Progenitor cell of endocrine pancreas (in vitro differentiated cells): ENCODE measurements around the gene CHPT1. TPM values are rescaled to one million over a fixed set of nuclear protein-coding genes. Genes with fewer than 3 reads are reported as not detected.

ENCODE experiments used
- DNase-seq: peaks from one replicate; pipeline ENCODE4 v3.0.0; 2021; ENCODE audit warnings: low spot score; ENCODE audit not compliant: unreplicated experiment
- H3K27ac Mint-ChIP-seq: 2 replicates; pipeline ENCODE4 v1.8.0; 2021; ENCODE audit warnings: mild to moderate bottlenecking, moderate library complexity, mixed read lengths
- H3K27me3 Mint-ChIP-seq: 2 replicates; pipeline ENCODE4 v1.8.0; 2021; ENCODE audit warnings: mixed read lengths
- H3K36me3 Mint-ChIP-seq: 2 replicates; pipeline ENCODE4 v1.8.0; 2022; ENCODE audit warnings: mixed read lengths; ENCODE audit not compliant: insufficient read depth
- H3K4me1 Mint-ChIP-seq: 2 replicates; pipeline ENCODE4 v1.8.0; 2021; ENCODE audit warnings: low read depth, mixed read lengths
- H3K4me3 Mint-ChIP-seq: 2 replicates; pipeline ENCODE4 v1.8.0; 2021; ENCODE audit warnings: low read depth, mild to moderate bottlenecking, moderate library complexity, mixed read lengths
- H3K9me3 Mint-ChIP-seq: 2 replicates; pipeline ENCODE4 v1.8.0; 2021; ENCODE audit warnings: low read depth, mixed read lengths
- total RNA-seq: library from RNA; stranded (reverse); gene quantifications from 2 replicates; pipeline ENCODE4 v1.2.1, GENCODE V29; 2021
- TF ChIP-seq, protein P1 (sequence below): fragments of 200-600 bp; sonication (generic); IDR thresholded peaks from one replicate; pipeline ENCODE4 v1.5.0; 2021; ENCODE audit warnings: antibody characterized with exemption, mild to moderate bottlenecking; ENCODE audit not compliant: unreplicated experiment

The CHPT1 gene
- total RNA-seq, 1 donor from 2014 or later = 15.2 TPM

DNA sequence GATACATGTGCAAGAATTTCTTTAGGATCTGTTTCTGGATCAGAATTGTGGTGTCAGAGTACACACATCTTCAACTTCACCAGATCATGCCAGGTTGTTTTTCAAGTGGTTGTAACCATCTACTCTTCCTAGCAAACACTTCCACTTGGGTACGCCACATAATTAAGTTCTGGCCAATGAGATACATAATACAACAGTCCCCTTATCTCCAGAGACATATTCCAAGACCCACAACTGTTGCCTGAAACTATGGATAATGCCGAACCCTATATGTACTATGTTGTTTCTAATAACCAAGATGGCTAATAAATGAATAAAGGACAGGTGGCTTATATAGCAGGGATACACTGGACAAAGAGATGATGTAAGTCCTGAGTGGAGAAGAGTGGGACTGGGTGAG lies 2.5 kb upstream of the CHPT1 start:
- Mint-ChIP-seq H3K27ac (no peak overlapping the region), H3K9me3 (no peaks in the 10 kb centered on the region), H3K4me3 (no peak overlapping the region)

DNA sequence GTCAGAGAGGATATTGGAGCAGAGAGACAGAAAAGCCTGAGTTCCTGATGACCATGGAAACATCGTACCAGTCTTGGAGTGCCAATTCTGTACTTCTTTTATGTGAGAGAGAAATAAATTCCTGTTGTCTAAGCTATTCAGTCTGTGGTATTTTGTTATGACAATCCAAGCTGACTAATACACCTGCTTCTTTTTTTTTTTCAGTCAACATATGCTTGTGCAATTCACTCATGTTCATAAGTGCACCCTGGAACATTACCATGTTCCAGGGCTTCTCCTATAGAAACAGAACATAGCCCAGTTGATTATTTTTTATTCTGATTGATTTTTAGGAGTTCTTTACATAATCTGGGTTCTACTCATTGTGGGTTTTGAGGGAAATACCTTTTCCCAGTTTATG lies 1.7 kb upstream of the CHPT1 start:
- Mint-ChIP-seq H3K4me1 (peaks cover 21% of the 10 kb centered on the region), H3K27ac (no peak overlapping the region), H3K9me3 (no peaks in the 10 kb centered on the region), H3K27me3 (peaks cover 12% of the 10 kb centered on the region), H3K4me3 (no peak overlapping the region), H3K36me3 (no peaks in the 10 kb centered on the region)
- TF ChIP-seq, protein P1, sequence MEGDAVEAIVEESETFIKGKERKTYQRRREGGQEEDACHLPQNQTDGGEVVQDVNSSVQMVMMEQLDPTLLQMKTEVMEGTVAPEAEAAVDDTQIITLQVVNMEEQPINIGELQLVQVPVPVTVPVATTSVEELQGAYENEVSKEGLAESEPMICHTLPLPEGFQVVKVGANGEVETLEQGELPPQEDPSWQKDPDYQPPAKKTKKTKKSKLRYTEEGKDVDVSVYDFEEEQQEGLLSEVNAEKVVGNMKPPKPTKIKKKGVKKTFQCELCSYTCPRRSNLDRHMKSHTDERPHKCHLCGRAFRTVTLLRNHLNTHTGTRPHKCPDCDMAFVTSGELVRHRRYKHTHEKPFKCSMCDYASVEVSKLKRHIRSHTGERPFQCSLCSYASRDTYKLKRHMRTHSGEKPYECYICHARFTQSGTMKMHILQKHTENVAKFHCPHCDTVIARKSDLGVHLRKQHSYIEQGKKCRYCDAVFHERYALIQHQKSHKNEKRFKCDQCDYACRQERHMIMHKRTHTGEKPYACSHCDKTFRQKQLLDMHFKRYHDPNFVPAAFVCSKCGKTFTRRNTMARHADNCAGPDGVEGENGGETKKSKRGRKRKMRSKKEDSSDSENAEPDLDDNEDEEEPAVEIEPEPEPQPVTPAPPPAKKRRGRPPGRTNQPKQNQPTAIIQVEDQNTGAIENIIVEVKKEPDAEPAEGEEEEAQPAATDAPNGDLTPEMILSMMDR = no peak
- no peak for DNase-seq

More for the DNA sequence above, 2.5 kb upstream of the CHPT1 start:
- Mint-ChIP-seq H3K27me3 (peaks cover 12% of the 10 kb centered on the region), H3K4me1 (peaks cover 21% of the 10 kb centered on the region), H3K36me3 (no peaks in the 10 kb centered on the region)
- TF ChIP-seq, protein P1 = no peak
- DNase-seq = no peak

DNA sequence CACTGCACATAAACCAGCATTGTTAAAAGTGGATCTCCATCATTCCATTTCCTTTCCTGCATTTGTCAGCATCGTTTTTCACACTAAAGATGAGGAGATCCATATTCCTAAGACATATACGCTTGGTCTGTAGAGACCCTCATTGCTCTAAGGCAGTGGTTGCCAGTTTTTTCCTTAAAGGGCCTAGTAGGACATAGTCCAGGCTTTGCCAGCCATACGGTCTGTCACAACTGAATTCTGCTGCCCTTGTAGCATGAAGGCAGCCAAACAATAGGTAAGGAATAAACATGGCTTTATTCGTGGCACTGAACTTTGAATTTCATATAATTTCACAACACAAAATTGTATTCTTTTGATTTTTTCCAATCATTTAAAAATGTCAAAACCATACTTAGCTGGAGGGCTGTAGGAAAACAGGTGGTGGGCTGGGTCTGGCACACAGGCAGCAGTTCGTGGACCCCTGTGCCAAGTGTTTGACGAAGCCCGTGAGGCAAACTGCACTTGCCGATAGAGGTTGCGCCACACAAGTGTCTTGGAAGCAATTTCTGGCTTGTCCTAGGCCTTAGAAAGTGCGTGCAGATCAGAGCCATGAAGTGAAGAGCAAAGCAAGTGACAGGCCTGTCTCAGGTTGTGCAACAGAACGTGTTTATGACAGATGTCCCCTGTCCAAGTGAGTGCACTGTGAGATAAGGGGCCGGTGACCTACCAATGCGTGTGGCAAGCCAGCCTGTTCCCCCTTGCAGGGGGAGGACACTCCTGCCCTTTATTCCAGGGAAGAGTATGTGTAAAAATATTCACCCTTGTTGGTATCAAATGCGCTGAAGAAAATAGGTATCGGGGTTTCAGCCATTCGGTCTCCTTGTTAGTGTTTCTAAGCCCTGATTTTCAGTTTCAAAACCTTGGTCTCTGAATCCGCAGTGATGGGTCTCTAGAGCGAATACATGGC lies 916 bp upstream of the CHPT1 start:
- no peaks in the 10 kb centered on the region for H3K36me3 Mint-ChIP-seq
- peaks cover 18% of the 10 kb centered on the region for H3K4me1 Mint-ChIP-seq
- no peak for DNase-seq
- TF ChIP-seq, protein P1 = no peak
- peak overlapping the region; percentile 93 for H3K27ac Mint-ChIP-seq
- no peaks in the 10 kb centered on the region for H3K9me3 Mint-ChIP-seq
- H3K4me3 Mint-ChIP-seq = peak overlapping the region; percentile 83
- peaks cover 12% of the 10 kb centered on the region for H3K27me3 Mint-ChIP-seq

DNA sequence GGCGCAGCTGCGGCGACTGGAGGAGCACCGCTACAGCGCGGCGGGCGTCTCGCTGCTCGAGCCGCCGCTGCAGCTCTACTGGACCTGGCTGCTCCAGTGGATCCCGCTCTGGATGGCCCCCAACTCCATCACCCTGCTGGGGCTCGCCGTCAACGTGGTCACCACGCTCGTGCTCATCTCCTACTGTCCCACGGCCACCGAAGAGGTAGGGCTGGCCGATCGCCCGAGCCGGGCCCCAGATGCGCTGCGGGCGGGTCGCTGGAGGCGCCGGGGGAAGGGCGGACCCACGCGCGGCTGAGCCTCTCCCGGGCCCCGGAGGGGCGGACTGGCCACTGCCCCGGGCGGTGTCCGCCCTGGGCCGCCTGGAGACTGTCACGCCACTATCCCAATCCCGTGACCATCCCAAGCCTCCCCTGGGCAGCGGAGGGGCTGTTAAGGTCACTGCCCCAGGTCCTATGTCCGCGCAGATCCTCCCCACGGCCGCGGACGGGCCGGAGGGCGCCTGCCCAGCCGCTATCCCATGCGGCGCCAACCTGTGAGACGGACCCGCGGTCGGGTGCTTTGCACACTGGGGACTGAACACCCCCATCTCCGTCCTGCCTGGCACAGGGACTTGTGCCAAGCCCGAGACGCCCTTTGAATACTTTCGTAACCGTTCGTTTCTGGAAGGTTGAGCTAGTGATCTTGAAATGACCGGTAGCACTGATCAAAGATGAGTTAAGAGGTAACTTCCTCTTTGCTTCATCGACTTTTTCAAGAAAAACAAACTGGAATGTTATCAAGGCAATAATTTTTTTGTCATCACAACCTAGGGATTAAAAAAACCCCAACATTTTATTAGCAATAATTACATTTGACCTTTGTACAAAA lies 725 bp downstream of the CHPT1 start:
- H3K4me3 Mint-ChIP-seq = peak overlapping the region; percentile 87
- no peaks in the 10 kb centered on the region for H3K36me3 Mint-ChIP-seq
- DNase-seq = no peak
- peaks cover 14% of the 10 kb centered on the region for H3K4me1 Mint-ChIP-seq
- TF ChIP-seq, protein P1 = no peak
- H3K27ac Mint-ChIP-seq = peak overlapping the region; percentile 81
- peaks cover 12% of the 10 kb centered on the region for H3K27me3 Mint-ChIP-seq
- no peaks in the 10 kb centered on the region for H3K9me3 Mint-ChIP-seq

DNA sequence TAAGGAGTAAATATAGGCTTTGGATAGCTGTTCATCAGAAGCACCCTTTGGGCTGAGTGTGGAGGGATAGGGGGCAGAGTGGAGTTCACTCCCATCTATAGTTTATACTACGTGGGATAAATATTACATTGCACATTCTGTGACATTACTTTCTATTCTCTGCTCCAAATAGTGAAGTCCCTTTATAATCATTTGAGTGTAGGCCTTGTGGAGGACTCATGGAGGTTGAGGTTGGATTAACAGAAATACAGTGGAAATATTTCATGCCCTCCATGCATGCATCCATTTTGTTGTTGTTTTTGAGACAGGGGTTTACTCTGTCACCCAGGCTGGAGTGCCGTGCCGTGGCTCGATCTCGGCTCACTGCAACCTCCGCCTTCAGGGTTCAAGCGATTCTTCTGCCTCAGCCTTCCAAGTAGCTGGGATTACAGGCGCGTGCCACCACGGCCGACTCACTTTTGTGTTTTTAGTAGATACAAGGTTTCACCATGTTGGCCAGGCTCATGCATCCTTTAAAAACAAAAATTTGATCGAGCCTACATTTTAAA lies 1.4 kb downstream of the CHPT1 start:
- peaks cover 12% of the 10 kb centered on the region for H3K27me3 Mint-ChIP-seq
- TF ChIP-seq, protein P1 = peak; percentile 10
- H3K36me3 Mint-ChIP-seq = no peaks in the 10 kb centered on the region
- peak overlapping the region; percentile 87 for H3K4me3 Mint-ChIP-seq
- H3K27ac Mint-ChIP-seq = peak overlapping the region; percentile 81
- no peaks in the 10 kb centered on the region for H3K9me3 Mint-ChIP-seq
- H3K4me1 Mint-ChIP-seq = peaks cover 14% of the 10 kb centered on the region
- DNase-seq = no peak
